Transverse colon (tissue), 4 donors: ENCODE data around the gene LSM14B. TPM values are rescaled to one million over a fixed set of nuclear protein-coding genes. Genes with fewer than 3 reads are reported as not detected.

ENCODE experiments used
- DNase-seq: peaks from one replicate; pipeline ENCODE4 v3.0.0-alpha.2; 2019
- H3K27ac ChIP-seq, 4 donors: fragments of 200-600 bp; sonication (generic); 2 replicates each; pipeline ENCODE4 v1.5.1; 2016 to 2018; ENCODE audit warnings: inconsistent platforms in 4 of 4
- H3K27me3 ChIP-seq: fragments of 200-600 bp; sonication (generic); 2 replicates; pipeline ENCODE4 v1.5.1; 2017; ENCODE audit warnings: inconsistent platforms
- H3K36me3 ChIP-seq, 4 donors: fragments of 200-600 bp; sonication (generic); 2 replicates each; pipeline ENCODE4 v1.5.1; 2017 to 2019; ENCODE audit warnings: inconsistent platforms in 4 of 4
- H3K4me1 ChIP-seq, 4 donors: fragments of 200-600 bp; sonication (generic); 2 replicates each; pipeline ENCODE4 v1.5.1; 2017 to 2020; ENCODE audit warnings: inconsistent platforms in 4 of 4
- H3K4me3 ChIP-seq, 4 donors: fragments of 200-600 bp; sonication (generic); 1 replicate in 1 of 4; 2 replicates in 3 of 4; pipeline versions ENCODE4 v1.5.1 to v1.6.1; 2017 to 2019; ENCODE audit warnings: inconsistent platforms in 4 of 4
- H3K9me3 ChIP-seq, 2 donors: fragments of 200-600 bp; sonication (generic); 2 replicates each; pipeline ENCODE4 v1.5.1; 2017 to 2019; ENCODE audit warnings: inconsistent platforms in 2 of 2
- EP300 ChIP-seq: sonication (generic); formaldehyde crosslinking; IDR thresholded peaks from one replicate; pipeline ENCODE4 v1.6.1; 2017; ENCODE audit warnings: antibody characterized with exemption, low read depth
- POLR2A ChIP-seq: fragments of 450-650 bp; IDR thresholded peaks from one replicate; pipeline ENCODE4 v1.6.1; 2016; ENCODE audit warnings: antibody characterized with exemption, mild to moderate bottlenecking, moderate library complexity
- POLR2AphosphoS5 ChIP-seq, 3 donors: sonication (generic); formaldehyde crosslinking; IDR thresholded peaks; one replicate each; pipeline ENCODE4 v1.6.1; 2016; ENCODE audit warnings: antibody characterized with exemption in 3 of 3
- WGBS, 2 donors: methylation state at CpG; one replicate each; pipeline ENCODE4 v1.1.5; 2018; ENCODE audit warnings: low coverage in 1 of 2; 5-methylcytosine and 5-hydroxymethylcytosine counted together
- in situ Hi-C, 4 donors: fragments of 200-750 bp; cut with MboI; loops; one replicate each; pipeline versions ENCODE4 v1.15.0 to v1.15.1; 2017; ENCODE audit warnings: low sequenced_read_pairs in 3 of 4, low pct_ligation_motif_present in 1 of 4, low pct_unique_long_range_greater_than_20kb in 1 of 4
- intact Hi-C: fragments of 100-400 bp; cut with DNase I; formaldehyde crosslinking; loops from one replicate; pipeline ENCODE4 v1.15.1; 2023; ENCODE audit warnings: low total_unique reads
- total RNA-seq, 4 donors: library from RNA; depleted of rRNA; stranded (reverse); fragments of >200 nt; gene quantifications; one replicate each; pipeline ENCODE4 v1.1.0, GENCODE V29; 2016
- TF ChIP-seq, protein P1 (sequence below), 5 experiments: fragments of 200-600 bp in 3 of 5; fragments of 450-650 bp in 2 of 5; sonication (generic) in 3 of 5; IDR thresholded peaks; 1 replicate in 2 of 5; 2 replicates in 3 of 5; pipeline ENCODE4 v1.5.1; 2016 to 2017; ENCODE audit warnings: antibody characterized with exemption in 5 of 5, inconsistent platforms in 3 of 5, mild to moderate bottlenecking in 2 of 5, moderate library complexity in 1 of 5

The LSM14B gene
- total RNA-seq, 4 donors from 2014 or later: 22.1 to 45.3 (median 35.6) TPM

DNA sequence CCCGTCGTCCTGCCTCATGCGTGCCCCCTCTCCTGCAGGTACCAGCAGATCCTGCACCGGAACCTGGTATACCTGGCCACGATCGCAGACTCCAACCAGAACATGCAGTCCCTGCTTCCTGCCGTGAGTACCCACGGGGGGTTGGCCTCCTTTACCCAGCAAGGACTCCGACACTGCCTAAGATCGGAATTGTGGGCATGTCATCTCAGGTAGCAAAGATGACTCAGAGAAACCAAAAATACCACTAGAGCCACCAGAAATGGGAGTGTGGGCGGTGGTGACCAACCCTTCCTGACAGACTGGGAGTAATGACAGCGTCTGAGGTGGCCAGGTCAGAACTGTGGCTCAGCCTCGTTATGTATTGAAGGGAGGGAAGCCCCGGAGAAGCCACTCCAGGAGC is 37.6 kb downstream of the LSM14B start:
- no peak overlapping the region for H3K27ac ChIP-seq
- intact Hi-C loops (no loop called here), in situ Hi-C loops (no loop called here)
- peaks cover 0 to 7% (median 1%) of the 10 kb centered on the region in 4 donors for H3K4me1 ChIP-seq
- peaks cover 0 to 8% (median 0%) of the 10 kb centered on the region in 4 donors for H3K36me3 ChIP-seq
- no peak overlapping the region for H3K4me3 ChIP-seq
- no peak for DNase-seq
- WGBS, 2 donors: 75% methylated on average over 14 of the region's 14 CpGs; no CpG with 5 or more reads in 1 of the 2 donors
- H3K9me3 ChIP-seq: no peaks in the 10 kb centered on the region
- H3K27me3 ChIP-seq: no peaks in the 10 kb centered on the region
- TF ChIP-seq EP300: no peak
- TF ChIP-seq POLR2AphosphoS5 (IDR thresholded peaks at IDR 0.05): no peak
- no peak for TF ChIP-seq POLR2A
- TF ChIP-seq, protein P1, sequence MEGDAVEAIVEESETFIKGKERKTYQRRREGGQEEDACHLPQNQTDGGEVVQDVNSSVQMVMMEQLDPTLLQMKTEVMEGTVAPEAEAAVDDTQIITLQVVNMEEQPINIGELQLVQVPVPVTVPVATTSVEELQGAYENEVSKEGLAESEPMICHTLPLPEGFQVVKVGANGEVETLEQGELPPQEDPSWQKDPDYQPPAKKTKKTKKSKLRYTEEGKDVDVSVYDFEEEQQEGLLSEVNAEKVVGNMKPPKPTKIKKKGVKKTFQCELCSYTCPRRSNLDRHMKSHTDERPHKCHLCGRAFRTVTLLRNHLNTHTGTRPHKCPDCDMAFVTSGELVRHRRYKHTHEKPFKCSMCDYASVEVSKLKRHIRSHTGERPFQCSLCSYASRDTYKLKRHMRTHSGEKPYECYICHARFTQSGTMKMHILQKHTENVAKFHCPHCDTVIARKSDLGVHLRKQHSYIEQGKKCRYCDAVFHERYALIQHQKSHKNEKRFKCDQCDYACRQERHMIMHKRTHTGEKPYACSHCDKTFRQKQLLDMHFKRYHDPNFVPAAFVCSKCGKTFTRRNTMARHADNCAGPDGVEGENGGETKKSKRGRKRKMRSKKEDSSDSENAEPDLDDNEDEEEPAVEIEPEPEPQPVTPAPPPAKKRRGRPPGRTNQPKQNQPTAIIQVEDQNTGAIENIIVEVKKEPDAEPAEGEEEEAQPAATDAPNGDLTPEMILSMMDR (IDR thresholded peaks at IDR 0.05): no peak

DNA sequence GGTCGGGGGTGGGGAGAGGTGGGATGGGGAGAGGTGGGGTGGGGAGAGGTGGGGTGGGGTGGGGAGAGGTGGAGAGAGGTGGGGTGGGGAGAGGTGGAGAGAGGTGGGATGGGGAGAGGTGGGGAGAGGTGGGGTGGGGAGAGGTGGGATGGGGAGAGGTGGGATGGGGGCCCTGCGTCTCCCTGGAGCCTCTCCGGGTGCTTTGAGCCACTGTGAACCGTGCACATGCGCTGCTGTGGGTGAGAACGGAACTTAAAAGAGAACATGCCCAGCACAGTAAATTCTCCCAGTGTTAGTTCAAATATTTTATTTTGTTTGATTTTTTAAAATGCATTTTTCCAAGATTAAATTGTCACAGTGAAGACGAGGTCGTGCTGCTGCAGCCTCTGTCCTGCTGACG is 38.0 kb downstream of the LSM14B start:
- intact Hi-C loops (no loop called here), in situ Hi-C loops (no loop called here)
- Histone ChIP-seq H3K27ac (no peak overlapping the region), H3K27me3 (no peaks in the 10 kb centered on the region), H3K4me3 (no peak overlapping the region), H3K36me3 (peaks cover 0 to 8% (median under 1%) of the 10 kb centered on the region in 4 donors), H3K4me1 (peaks cover 0 to 7% (median 1%) of the 10 kb centered on the region in 4 donors), H3K9me3 (no peaks in the 10 kb centered on the region)
- WGBS, 2 donors: 90 to 95% methylated on average over 2 to 8 of the region's 9 CpGs
- no peak for TF ChIP-seq POLR2A
- TF ChIP-seq POLR2AphosphoS5 (IDR thresholded peaks at IDR 0.05): no peak
- TF ChIP-seq EP300: no peak
- TF ChIP-seq, protein P1 (IDR thresholded peaks at IDR 0.05): no peak
- DNase-seq: no peak

DNA sequence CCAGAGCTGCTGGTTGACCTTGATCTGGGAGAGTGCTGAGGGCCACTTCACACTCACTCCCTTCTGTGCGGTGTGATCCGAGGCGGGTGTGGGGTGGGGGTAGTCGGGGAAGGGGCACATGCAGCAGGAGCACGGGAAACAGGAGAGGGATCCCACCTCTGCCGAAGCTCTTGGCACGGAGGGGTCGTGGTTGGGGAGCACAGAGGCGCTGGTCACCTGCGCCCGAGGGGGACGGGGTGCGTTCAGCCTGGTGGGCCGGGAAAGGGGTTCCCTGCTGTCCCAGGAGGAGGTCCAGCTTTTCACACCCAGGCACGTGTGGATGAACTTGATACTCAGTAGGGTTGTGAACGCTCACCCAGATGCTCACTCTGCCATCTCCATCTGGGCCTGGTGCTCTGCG is 38.6 kb downstream of the LSM14B start:
- Histone ChIP-seq H3K36me3 (peaks cover 0 to 11% (median 2%) of the 10 kb centered on the region in 4 donors), H3K4me1 (peaks cover 0 to 7% (median 1%) of the 10 kb centered on the region in 4 donors), H3K27ac (no peak overlapping the region), H3K27me3 (no peaks in the 10 kb centered on the region), H3K4me3 (no peak overlapping the region), H3K9me3 (no peaks in the 10 kb centered on the region)
- 94% methylated on average over 17 of the region's 17 CpGs; no CpG with 5 or more reads in 1 of the 2 donors for WGBS, 2 donors
- no peak for TF ChIP-seq POLR2AphosphoS5 (IDR thresholded peaks at IDR 0.05)
- TF ChIP-seq POLR2A: no peak
- TF ChIP-seq, protein P1 (IDR thresholded peaks at IDR 0.05): no peak
- TF ChIP-seq EP300: no peak
- in situ Hi-C loops (no loop called here), intact Hi-C loops (no loop called here)
- no peak for DNase-seq

DNA sequence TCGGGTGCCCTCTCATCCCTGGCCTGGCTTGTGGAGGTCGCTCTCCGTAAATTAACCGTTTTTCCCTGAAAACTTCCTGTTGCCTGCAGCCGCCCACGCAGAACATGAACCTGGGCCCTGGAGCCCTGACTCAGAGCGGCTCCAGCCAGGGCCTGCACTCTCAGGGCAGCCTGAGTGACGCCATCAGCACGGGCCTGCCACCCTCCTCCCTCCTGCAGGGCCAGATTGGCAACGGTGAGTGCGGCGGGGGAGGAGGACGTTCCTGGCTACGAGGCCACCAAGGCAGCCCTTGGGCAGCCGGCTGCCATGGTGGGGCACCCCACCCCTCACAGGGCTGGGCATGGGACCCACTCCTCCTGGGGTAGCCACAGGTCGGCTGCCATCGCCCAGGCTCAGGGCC is 39.1 kb downstream of the LSM14B start:
- Histone ChIP-seq H3K36me3 (peaks cover 0 to 16% (median 2%) of the 10 kb centered on the region in 4 donors), H3K4me3 (no peak overlapping the region), H3K4me1 (peaks cover 0 to 7% (median 1%) of the 10 kb centered on the region in 4 donors), H3K9me3 (no peaks in the 10 kb centered on the region), H3K27me3 (no peaks in the 10 kb centered on the region), H3K27ac (no peak overlapping the region)
- TF ChIP-seq, protein P1 (IDR thresholded peaks at IDR 0.05): no peak
- TF ChIP-seq EP300 (no peak), POLR2A (no peak), POLR2AphosphoS5 (IDR thresholded peaks at IDR 0.05) (no peak)
- 90% methylated on average over 17 of the region's 17 CpGs; no CpG with 5 or more reads in 1 of the 2 donors for WGBS, 2 donors
- no peak for DNase-seq
- intact Hi-C loops (no loop called here), in situ Hi-C loops (no loop called here)
